ENCODE measurements around the gene SMIM41.
A peak's percentile ranks its signal among the peaks of the same experiment; 100 is the strongest.

Gene SMIM41

GRCh38 chr12:52036587-52037171, 42.8 kb upstream of the SMIM41 start:
- no peak for TF ChIP-seq CTCF (IDR thresholded peaks at IDR 0.05; ENCODE audit: insufficient read depth, low read depth, low read length, missing control alignments)

GRCh38 chr12:52037248-52037861, 42.1 kb upstream of the SMIM41 start:
- peak overlapping the region; percentile 46 for H3K4me3 ChIP-seq (ENCODE audit: low read depth, low read length)
- TF ChIP-seq CTCF (IDR thresholded peaks at IDR 0.05; ENCODE audit: insufficient read depth, low read depth, low read length, missing control alignments), result no peak
- DNase-seq (ENCODE audit: low read depth), result no peak

More at GRCh38 chr12:52036587-52037171, 42.8 kb upstream of the SMIM41 start:
- DNase-seq (ENCODE audit: low read depth), result peak; percentile 69
- peak overlapping the region; percentile 63 for H3K4me3 ChIP-seq (ENCODE audit: low read depth, low read length)

- DNase-seq (ENCODE audit: low read depth), result no peak
- H3K4me3 ChIP-seq (ENCODE audit: low read depth, low read length), result no peak overlapping the region
- TF ChIP-seq CTCF (IDR thresholded peaks at IDR 0.05; ENCODE audit: insufficient read depth, low read depth, low read length, missing control alignments), result no peak
Measured at GRCh38 chr12:52038447-52038846, 41.1 kb upstream of the SMIM41 start.

- H3K4me3 ChIP-seq (ENCODE audit: low read depth, low read length), result no peak overlapping the region
- no peak for TF ChIP-seq CTCF (IDR thresholded peaks at IDR 0.05; ENCODE audit: insufficient read depth, low read depth, low read length, missing control alignments)
Measured at GRCh38 chr12:52041035-52041434, 38.5 kb upstream of the SMIM41 start.

GRCh38 chr12:52041695-52042123, 37.8 kb upstream of the SMIM41 start:
- DNase-seq (ENCODE audit: low read depth), result peak; percentile 60
- H3K4me3 ChIP-seq (ENCODE audit: low read depth, low read length), result no peak overlapping the region
- peak; percentile 16 for TF ChIP-seq CTCF (IDR thresholded peaks at IDR 0.05; ENCODE audit: insufficient read depth, low read depth, low read length, missing control alignments)

More at GRCh38 chr12:52041035-52041434, 38.5 kb upstream of the SMIM41 start:
- no peak for DNase-seq (ENCODE audit: low read depth)

GRCh38 chr12:52042706-52043385, 36.7 kb upstream of the SMIM41 start:
- no peak overlapping the region for H3K4me3 ChIP-seq (ENCODE audit: low read depth, low read length)
- no peak for TF ChIP-seq CTCF (IDR thresholded peaks at IDR 0.05; ENCODE audit: insufficient read depth, low read depth, low read length, missing control alignments)
- no peak for DNase-seq (ENCODE audit: low read depth)
